HEK293 (cell line): ENCODE results near the gene MCOLN1.

Experiments
- GLIS1 ChIP-seq: fragments of 450-650 bp; formaldehyde crosslinking; IDR thresholded peaks from 2 replicates; pipeline ENCODE4 v1.5.1; 2016; ENCODE audit warnings: missing biosample characterization, missing genetic modification characterization
- KLF9 ChIP-seq: fragments of 450-650 bp; formaldehyde crosslinking; IDR thresholded peaks from 2 replicates; pipeline ENCODE4 v1.5.1; 2016; ENCODE audit warnings: missing biosample characterization, missing genetic modification characterization, low read depth
- PRDM10 ChIP-seq: fragments of 450-650 bp; formaldehyde crosslinking; IDR thresholded peaks from 2 replicates; pipeline ENCODE4 v1.5.1; 2016; ENCODE audit warnings: missing biosample characterization, missing genetic modification characterization
- PRDM2 ChIP-seq: fragments of 450-650 bp; formaldehyde crosslinking; IDR thresholded peaks from 2 replicates; pipeline ENCODE4 v1.5.1; 2016; ENCODE audit warnings: missing biosample characterization, missing genetic modification characterization, borderline replicate concordance
- REST ChIP-seq: fragments of 450-650 bp; formaldehyde crosslinking; IDR thresholded peaks from 2 replicates; pipeline ENCODE4 v1.5.1; 2016; ENCODE audit warnings: missing biosample characterization, missing genetic modification characterization
- SP2 ChIP-seq: fragments of 450-650 bp; formaldehyde crosslinking; IDR thresholded peaks from 2 replicates; pipeline ENCODE4 v1.5.1; 2016; ENCODE audit warnings: missing biosample characterization, missing genetic modification characterization
- ZBTB11 ChIP-seq: fragments of 450-650 bp; formaldehyde crosslinking; conservative IDR thresholded peaks from 2 replicates; pipeline ENCODE4 v1.5.1; 2016; ENCODE audit warnings: low read depth, missing biosample characterization, missing genetic modification characterization
- ZBTB7A ChIP-seq: fragments of 450-650 bp; formaldehyde crosslinking; IDR thresholded peaks from 2 replicates; pipeline ENCODE4 v1.5.1; 2016; ENCODE audit warnings: low read depth, missing biosample characterization, missing genetic modification characterization
- ZNF169 ChIP-seq: fragments of 450-650 bp; formaldehyde crosslinking; IDR thresholded peaks from 2 replicates; pipeline ENCODE4 v1.5.1; 2016; ENCODE audit warnings: missing biosample characterization, missing genetic modification characterization
- ZNF214 ChIP-seq: fragments of 450-650 bp; formaldehyde crosslinking; IDR thresholded peaks from 2 replicates; pipeline ENCODE4 v1.5.1; 2017; ENCODE audit warnings: missing biosample characterization, mild to moderate bottlenecking, missing genetic modification characterization, borderline replicate concordance
- ZNF266 ChIP-seq: fragments of 450-650 bp; formaldehyde crosslinking; IDR thresholded peaks from 2 replicates; pipeline ENCODE4 v1.5.1; 2016; ENCODE audit warnings: missing biosample characterization, missing genetic modification characterization, low read depth
- ZNF292 ChIP-seq: fragments of 450-650 bp; formaldehyde crosslinking; IDR thresholded peaks from 2 replicates; pipeline ENCODE4 v1.5.1; 2016; ENCODE audit warnings: low read depth, missing biosample characterization, missing genetic modification characterization, borderline replicate concordance
- ZNF335 ChIP-seq: fragments of 450-650 bp; formaldehyde crosslinking; conservative IDR thresholded peaks from 2 replicates; pipeline ENCODE4 v1.5.1; 2016; ENCODE audit warnings: missing biosample characterization, missing genetic modification characterization
- ZNF350 ChIP-seq: fragments of 450-650 bp; formaldehyde crosslinking; IDR thresholded peaks from 2 replicates; pipeline ENCODE4 v1.5.0; 2017; ENCODE audit warnings: missing biosample characterization, mild to moderate bottlenecking, missing genetic modification characterization
- ZNF362 ChIP-seq: fragments of 450-650 bp; formaldehyde crosslinking; IDR thresholded peaks from 2 replicates; pipeline ENCODE4 v1.5.1; 2016; ENCODE audit warnings: missing biosample characterization, missing genetic modification characterization
- ZNF423 ChIP-seq: fragments of 450-650 bp; formaldehyde crosslinking; IDR thresholded peaks from 2 replicates; pipeline ENCODE4 v1.5.1; 2016; ENCODE audit warnings: missing biosample characterization, missing genetic modification characterization
- ZNF473 ChIP-seq: fragments of 450-650 bp; formaldehyde crosslinking; IDR thresholded peaks from 2 replicates; pipeline ENCODE4 v1.5.1; 2017; ENCODE audit warnings: missing biosample characterization, missing genetic modification characterization
- ZNF513 ChIP-seq: fragments of 450-650 bp; IDR thresholded peaks from 2 replicates; pipeline ENCODE4 v1.5.1; 2018; ENCODE audit warnings: missing biosample characterization, missing genetic modification characterization
- ZNF585B ChIP-seq: fragments of 450-650 bp; formaldehyde crosslinking; IDR thresholded peaks from 2 replicates; pipeline ENCODE4 v1.5.1; 2016; ENCODE audit warnings: missing biosample characterization, missing genetic modification characterization
- ZNF776 ChIP-seq: fragments of 450-650 bp; formaldehyde crosslinking; IDR thresholded peaks from 2 replicates; pipeline ENCODE4 v1.5.0; 2017; ENCODE audit warnings: missing biosample characterization, missing genetic modification characterization, borderline replicate concordance

Gene MCOLN1

GRCh38 chr19:7533925-7534480, 11.6 kb downstream of the MCOLN1 start (continued):
- no peak for TF ChIP-seq PRDM2
- no peak for TF ChIP-seq KLF9 (tag by site-specific recombination)
- TF ChIP-seq ZNF776 (tag by site-specific recombination) = no peak
- peak; percentile 18; the same call in 1 of the 2 replicates for TF ChIP-seq ZBTB11 (tag by site-specific recombination)
- no peak for TF ChIP-seq ZNF214 (tag by site-specific recombination)
- TF ChIP-seq SP2 (tag by site-specific recombination) = peak; percentile 46
- TF ChIP-seq GLIS1 (tag by site-specific recombination) = peak; percentile 67
- TF ChIP-seq ZNF362 = no peak
- TF ChIP-seq ZNF423 (tag by site-specific recombination) = no peak
- no peak for TF ChIP-seq ZNF266
- TF ChIP-seq ZNF350 (tag by site-specific recombination) = no peak
- no peak for TF ChIP-seq ZNF513 (tag by site-specific recombination)
- no peak; the same call in none of the 2 replicates for TF ChIP-seq ZNF335 (tag by site-specific recombination)
- TF ChIP-seq PRDM10 = peak; percentile 91
- TF ChIP-seq ZNF585B (tag by site-specific recombination) = no peak
- peak; percentile 33; the same call in 1 of the 2 replicates for TF ChIP-seq ZBTB7A (tag by site-specific recombination)
- TF ChIP-seq ZNF169 = no peak
- no peak for TF ChIP-seq ZNF473 (tag by site-specific recombination)
- no peak for TF ChIP-seq ZNF292 (tag by site-specific recombination)
- TF ChIP-seq REST = no peak
